Activated T-helper 2 cell treated with anti-CD3 and anti-CD28 coated beads, Interferon-gamma antibody, Interleukin-2, Interleukin-4, amounts not matched to agents 10 μg/mL and 5 μg/mL and 100 μg/mL, durations not matched to agents 14 hours and 24 hours and 36 hours (primary cell): ENCODE data around the gene REEP6. TPM values are rescaled to one million over a fixed set of nuclear protein-coding genes. Genes with fewer than 3 reads are reported as not detected.
"Not testable (repeated sequence)": the region's sequence is repeated elsewhere in the genome, so short reads cannot be mapped to it uniquely, and the experiment has no call there.

Experiments
- DNase-seq: peaks from one replicate; pipeline ENCODE4 v3.0.0; 2021; ENCODE audit warnings: low spot score
- H3K27ac Mint-ChIP-seq: one replicate; pipeline ENCODE4 v1.8.0; 2021; ENCODE audit warnings: mixed read lengths
- H3K27me3 Mint-ChIP-seq: one replicate; pipeline ENCODE4 v1.8.0; 2021; ENCODE audit warnings: low read depth, mixed read lengths
- H3K36me3 Mint-ChIP-seq: one replicate; pipeline ENCODE4 v1.8.0; 2021; ENCODE audit warnings: low read depth, mixed read lengths
- H3K4me1 Mint-ChIP-seq: one replicate; pipeline ENCODE4 v1.8.0; 2021; ENCODE audit warnings: low read depth, mixed read lengths
- H3K4me3 Mint-ChIP-seq: one replicate; pipeline ENCODE4 v1.8.0; 2021; ENCODE audit warnings: low read depth, mild to moderate bottlenecking, moderate library complexity, mixed read lengths
- H3K9me3 Mint-ChIP-seq: one replicate; pipeline ENCODE4 v1.8.0; 2021; ENCODE audit warnings: mixed read lengths
- intact Hi-C: fragments of 100-400 bp; cut with micrococcal nuclease; formaldehyde crosslinking; loops from one replicate; pipeline ENCODE4 v1.15.1; 2023
- total RNA-seq: library from RNA; stranded (reverse); gene quantifications from 2 replicates; pipeline ENCODE4 v1.2.3, GENCODE V29; 2022

REEP6 gene
- total RNA-seq, 1 donor from 2014 or later = 2.1 TPM

GRCh38 chr19:1524287-1524971 is 33.4 kb downstream of the REEP6 start:
- intact Hi-C loops = no loop called here
- no peak for DNase-seq
- no peaks in the 10 kb centered on the region for H3K36me3 Mint-ChIP-seq
- H3K4me1 Mint-ChIP-seq = peaks cover 1% of the 10 kb centered on the region
- no peak overlapping the region for H3K27ac Mint-ChIP-seq
- H3K9me3 Mint-ChIP-seq = no peaks in the 10 kb centered on the region
- peaks cover 12% of the 10 kb centered on the region for H3K27me3 Mint-ChIP-seq
- H3K4me3 Mint-ChIP-seq = no peak overlapping the region

DNA sequence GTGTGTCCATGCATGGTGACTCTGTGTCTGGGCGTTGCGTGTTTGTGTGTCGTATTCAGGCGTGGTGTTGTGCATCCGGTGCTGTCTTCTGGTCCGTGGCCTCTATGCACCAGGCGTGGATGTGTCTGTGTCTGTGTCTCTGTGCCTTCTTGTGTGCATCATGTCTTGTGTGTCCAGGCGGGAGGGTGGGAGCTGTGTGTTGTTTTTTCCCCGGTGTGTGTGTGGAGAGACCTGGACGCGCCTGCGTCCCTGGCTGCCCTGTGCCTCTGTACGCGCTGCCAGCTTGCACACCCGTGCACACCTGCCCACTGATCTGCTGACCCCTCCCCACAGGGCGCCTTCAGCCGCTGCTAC is 34.0 kb downstream of the REEP6 start:
- H3K36me3 Mint-ChIP-seq = no peaks in the 10 kb centered on the region
- peaks cover 1% of the 10 kb centered on the region for H3K4me1 Mint-ChIP-seq
- H3K4me3 Mint-ChIP-seq = no peak overlapping the region
- no peaks in the 10 kb centered on the region for H3K9me3 Mint-ChIP-seq
- peaks cover 12% of the 10 kb centered on the region for H3K27me3 Mint-ChIP-seq
- H3K27ac Mint-ChIP-seq = no peak overlapping the region
- intact Hi-C loops = no loop called here
- DNase-seq = no peak

GRCh38 chr19:1525343-1525742 is 34.4 kb downstream of the REEP6 start:
- DNase-seq = no peak
- no peak overlapping the region for H3K27ac Mint-ChIP-seq
- intact Hi-C loops = no loop called here
- peaks cover 1% of the 10 kb centered on the region for H3K4me1 Mint-ChIP-seq
- no peaks in the 10 kb centered on the region for H3K9me3 Mint-ChIP-seq
- no peak overlapping the region for H3K4me3 Mint-ChIP-seq
- H3K36me3 Mint-ChIP-seq = no peaks in the 10 kb centered on the region
- peaks cover 12% of the 10 kb centered on the region for H3K27me3 Mint-ChIP-seq

DNA sequence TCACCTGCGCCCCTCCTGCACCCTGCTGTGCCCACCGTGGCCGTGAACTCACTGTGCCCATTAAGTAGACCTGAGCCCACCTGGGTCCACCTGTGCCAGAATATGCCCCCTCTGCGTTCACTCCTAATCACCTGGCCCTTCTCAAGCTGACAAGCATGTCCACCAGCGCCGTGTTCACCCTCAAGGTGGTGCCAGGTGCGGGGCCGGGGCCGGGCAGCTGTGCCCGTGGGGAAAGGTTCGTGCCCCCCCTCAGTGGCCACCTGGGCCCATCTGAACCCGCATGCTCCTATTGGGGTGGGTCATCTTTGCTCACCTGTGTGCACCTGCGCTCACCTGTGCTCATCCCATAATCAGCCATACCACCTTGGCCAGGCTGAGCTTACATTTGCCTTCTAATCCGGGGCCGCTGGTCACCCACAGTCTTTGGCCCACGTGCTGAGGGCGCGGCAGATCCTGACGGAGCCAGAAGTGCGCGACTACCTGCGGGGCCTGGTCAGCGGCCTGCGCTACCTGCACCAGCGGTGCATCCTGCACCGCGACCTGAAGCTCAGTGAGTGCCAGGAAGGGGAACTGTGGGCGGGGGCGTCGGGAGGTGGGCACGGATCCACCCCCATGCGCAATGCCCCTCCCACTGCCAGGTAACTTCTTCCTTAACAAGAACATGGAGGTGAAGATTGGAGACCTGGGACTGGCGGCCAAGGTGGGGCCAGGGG is 35.2 kb downstream of the REEP6 start:
- Mint-ChIP-seq H3K27me3 (peaks cover 12% of the 10 kb centered on the region), H3K4me1 (peaks cover 1% of the 10 kb centered on the region), H3K27ac (no peak overlapping the region), H3K36me3 (no peaks in the 10 kb centered on the region), H3K4me3 (no peak overlapping the region), H3K9me3 (no peaks in the 10 kb centered on the region)
- intact Hi-C loops = no loop called here
- no peak for DNase-seq

- Mint-ChIP-seq H3K27ac (no peak overlapping the region), H3K9me3 (no peaks in the 10 kb centered on the region), H3K4me3 (no peak overlapping the region), H3K27me3 (peaks cover 9% of the 10 kb centered on the region), H3K4me1 (peaks cover 1% of the 10 kb centered on the region), H3K36me3 (no peaks in the 10 kb centered on the region)
- DNase-seq = no peak
- intact Hi-C loops = no loop called here
These were observed 36.1 kb downstream of the REEP6 start for GRCh38 chr19:1526979-1527649.

DNA sequence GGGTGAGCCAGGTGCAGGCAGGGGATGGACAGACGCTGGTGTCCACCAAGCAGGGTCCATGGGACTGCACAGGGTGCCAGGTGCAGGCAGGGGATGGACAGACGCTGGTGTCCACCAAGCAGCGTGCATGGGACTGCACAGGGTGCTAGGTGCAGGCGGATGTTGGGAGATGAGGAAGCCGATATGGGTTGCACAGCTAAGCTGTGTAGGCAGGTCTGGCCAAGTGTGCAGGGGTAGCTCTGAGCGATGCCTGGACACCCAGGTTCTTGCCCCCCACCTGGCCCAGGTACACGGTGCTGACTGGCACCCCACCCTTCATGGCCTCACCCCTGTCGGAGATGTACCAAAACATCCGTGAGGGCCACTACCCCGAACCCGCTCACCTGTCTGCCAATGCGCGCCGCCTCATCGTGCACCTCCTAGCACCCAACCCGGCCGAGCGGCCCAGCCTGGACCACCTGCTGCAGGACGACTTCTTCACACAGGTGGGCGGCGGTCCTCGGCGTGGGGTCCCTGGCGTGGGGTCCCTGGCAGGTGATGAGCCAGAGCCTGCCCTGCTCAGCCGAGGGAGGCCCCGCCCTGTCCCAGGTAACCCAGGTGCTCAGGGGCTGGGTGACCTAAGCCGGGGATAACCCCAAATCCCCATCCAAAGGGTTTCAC is 36.8 kb downstream of the REEP6 start:
- H3K4me1 Mint-ChIP-seq = peaks cover 1% of the 10 kb centered on the region
- H3K27ac Mint-ChIP-seq = no peak overlapping the region
- no peaks in the 10 kb centered on the region for H3K9me3 Mint-ChIP-seq
- intact Hi-C loops = no loop called here
- H3K36me3 Mint-ChIP-seq = no peaks in the 10 kb centered on the region
- no peak overlapping the region for H3K4me3 Mint-ChIP-seq
- H3K27me3 Mint-ChIP-seq = peaks cover 9% of the 10 kb centered on the region
- no peak for DNase-seq

GRCh38 chr19:1528596-1529429 is 37.8 kb downstream of the REEP6 start:
- peaks cover 9% of the 10 kb centered on the region for H3K27me3 Mint-ChIP-seq
- H3K4me1 Mint-ChIP-seq = peaks cover 1% of the 10 kb centered on the region
- no peaks in the 10 kb centered on the region for H3K36me3 Mint-ChIP-seq
- no peak for DNase-seq
- intact Hi-C loops = no loop called here
- no peak overlapping the region for H3K4me3 Mint-ChIP-seq
- no peaks in the 10 kb centered on the region for H3K9me3 Mint-ChIP-seq
- H3K27ac Mint-ChIP-seq = no peak overlapping the region

GRCh38 chr19:1529430-1529816 is 38.4 kb downstream of the REEP6 start:
- Mint-ChIP-seq H3K27me3 (peaks cover 7% of the 10 kb centered on the region), H3K4me1 (peaks cover 1% of the 10 kb centered on the region), H3K9me3 (no peaks in the 10 kb centered on the region), H3K27ac (no peak overlapping the region), H3K4me3 (no peak overlapping the region), H3K36me3 (no peaks in the 10 kb centered on the region)
- DNase-seq = no peak
- intact Hi-C loops = no loop called here

DNA sequence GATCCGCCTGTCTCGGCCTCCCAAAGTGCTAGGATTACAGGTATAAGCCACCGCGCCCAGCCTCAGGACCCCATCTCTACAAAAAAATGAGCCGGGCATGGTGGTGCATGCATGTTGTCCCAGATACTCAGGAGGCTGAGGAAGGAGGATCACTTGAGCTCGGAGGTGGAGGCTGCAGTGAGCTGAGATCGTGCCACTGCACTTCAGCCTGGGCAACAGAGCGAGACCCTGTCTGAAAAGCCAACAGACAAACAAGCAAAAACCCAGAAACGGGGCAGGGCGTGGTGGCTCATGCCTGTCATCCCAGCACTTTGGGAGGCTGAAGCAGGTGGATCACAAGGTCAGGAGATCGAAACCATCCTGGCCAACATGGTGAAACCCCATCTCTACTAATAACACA is 39.9 kb downstream of the REEP6 start:
- DNase-seq, H3K9me3 Mint-ChIP-seq, H3K27ac Mint-ChIP-seq, H3K27me3 Mint-ChIP-seq, H3K36me3 Mint-ChIP-seq, H3K4me3 Mint-ChIP-seq, intact Hi-C loops, H3K4me1 Mint-ChIP-seq: not testable (repeated sequence)

- no peaks in the 10 kb centered on the region for H3K36me3 Mint-ChIP-seq
- no peak for DNase-seq
- intact Hi-C loops = no loop called here
- H3K4me1 Mint-ChIP-seq = no peaks in the 10 kb centered on the region
- H3K4me3 Mint-ChIP-seq = no peak overlapping the region
- H3K9me3 Mint-ChIP-seq = no peaks in the 10 kb centered on the region
- no peak overlapping the region for H3K27ac Mint-ChIP-seq
- no peaks in the 10 kb centered on the region for H3K27me3 Mint-ChIP-seq
These were observed 40.6 kb downstream of the REEP6 start for GRCh38 chr19:1531587-1531986.

DNA sequence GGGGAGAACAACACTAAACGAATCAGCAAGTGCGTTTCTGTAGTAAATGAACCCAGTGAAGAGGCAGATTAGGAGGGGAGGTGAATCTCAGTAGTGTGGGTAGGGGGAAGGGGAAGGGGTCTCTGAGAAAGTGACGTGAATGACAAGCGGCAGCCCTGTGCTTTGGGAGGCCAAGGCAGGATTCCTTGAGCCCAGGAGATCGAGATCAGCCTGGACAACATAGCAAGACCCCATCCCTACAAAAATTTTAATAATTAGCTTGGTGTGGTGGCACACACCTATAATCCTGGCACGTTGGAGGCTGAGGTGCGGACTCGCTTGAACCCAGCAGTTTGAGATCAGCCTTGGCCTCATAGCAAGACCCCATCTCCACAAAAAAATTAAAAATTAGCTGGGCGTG is 41.0 kb downstream of the REEP6 start:
- Mint-ChIP-seq H3K9me3 (no peaks in the 10 kb centered on the region), H3K4me1 (no peaks in the 10 kb centered on the region), H3K4me3 (no peak overlapping the region), H3K27me3 (no peaks in the 10 kb centered on the region), H3K36me3 (no peaks in the 10 kb centered on the region), H3K27ac (no peak overlapping the region)
- intact Hi-C loops = no loop called here
- no peak for DNase-seq

DNA sequence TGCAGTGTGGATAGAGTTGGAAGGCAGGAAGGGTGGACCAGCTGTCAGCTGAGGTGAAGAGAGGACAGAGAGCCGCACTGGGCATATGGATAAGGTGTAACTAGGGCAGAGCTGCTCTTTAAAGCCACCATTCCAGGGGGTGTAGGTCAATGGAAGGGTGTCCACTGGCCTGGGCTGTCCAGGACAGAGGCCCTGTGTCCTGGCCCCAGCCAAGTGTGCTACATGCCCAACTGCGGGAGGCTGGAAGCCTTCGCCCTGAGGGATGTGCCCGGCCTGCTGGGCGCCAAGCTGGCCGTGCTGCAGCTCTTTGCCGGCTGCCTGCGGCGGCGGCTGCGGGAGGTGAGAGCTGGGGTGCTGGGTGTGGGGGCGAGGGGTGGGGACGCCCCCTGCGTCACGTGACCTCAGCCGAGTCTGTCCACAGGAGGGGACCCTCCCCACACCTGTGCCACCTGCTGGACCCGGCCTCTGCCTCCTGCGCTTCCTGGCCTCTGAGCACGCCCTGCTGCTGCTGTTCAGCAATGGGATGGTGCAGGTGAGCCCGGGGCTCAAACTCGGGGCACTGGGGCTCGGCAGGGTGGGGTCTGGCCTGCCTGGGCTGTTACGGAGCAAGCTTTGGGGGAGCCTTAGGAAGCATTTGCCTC is 42.6 kb downstream of the REEP6 start:
- Mint-ChIP-seq H3K36me3 (no peaks in the 10 kb centered on the region), H3K4me3 (no peak overlapping the region), H3K4me1 (no peaks in the 10 kb centered on the region), H3K27me3 (no peaks in the 10 kb centered on the region), H3K27ac (no peak overlapping the region), H3K9me3 (no peaks in the 10 kb centered on the region)
- DNase-seq = no peak
- intact Hi-C loops = no loop called here
